GM23338 (cell line): ENCODE measurements around the gene NCAPD2. TPM values are rescaled to one million over a fixed set of nuclear protein-coding genes. Genes with fewer than 3 reads are reported as not detected.

Experiments
- ATAC-seq: fragments of 200-7000 bp; cut with Tn5 transposase; 3 replicates; pipeline ENCODE4 v1.9.1; 2020
- DNase-seq: peaks from one replicate; pipeline ENCODE4 v3.0.0-alpha.2; 2015; ENCODE audit warnings: low spot score
- H2AFZ ChIP-seq: fragments of 200-600 bp; sonication (generic); 2 replicates; pipeline ENCODE4 v1.8.0; 2016; ENCODE audit warnings: antibody characterized with exemption, mild to moderate bottlenecking, moderate library complexity
- H3F3A ChIP-seq: fragments of 200-600 bp; sonication (generic); replicated peaks from 2 replicates; pipeline ENCODE4 v1.8.0; 2017; ENCODE audit warnings: antibody characterized with exemption, mixed run types, low read depth
- H3K27ac ChIP-seq: fragments of 200-600 bp; sonication (generic); 2 replicates; pipeline ENCODE4 v1.6.1; 2016; ENCODE audit warnings: low read depth
- H3K27me3 ChIP-seq: fragments of 200-600 bp; sonication (generic); 2 replicates; pipeline ENCODE4 v1.8.0; 2016; ENCODE audit warnings: mild to moderate bottlenecking, mixed run types, moderate library complexity; ENCODE audit not compliant: insufficient read depth
- H3K36me3 ChIP-seq: fragments of 200-600 bp; sonication (generic); 2 replicates; pipeline ENCODE4 v1.8.0; 2016; ENCODE audit warnings: mild to moderate bottlenecking; ENCODE audit not compliant: insufficient read depth
- H3K4me1 ChIP-seq: fragments of 200-600 bp; sonication (generic); 2 replicates; pipeline ENCODE4 v1.8.0; 2016; ENCODE audit warnings: mild to moderate bottlenecking, moderate library complexity; ENCODE audit not compliant: insufficient read depth
- H3K4me2 ChIP-seq: fragments of 200-600 bp; sonication (generic); 2 replicates; pipeline ENCODE4 v1.7.1; 2017; ENCODE audit warnings: mixed run types
- H3K4me3 ChIP-seq: fragments of 200-600 bp; sonication (generic); 2 replicates; pipeline ENCODE4 v1.6.1; 2016; ENCODE audit warnings: mixed run types
- H3K79me2 ChIP-seq: fragments of 200-600 bp; sonication (generic); replicated peaks from 2 replicates; pipeline ENCODE4 v1.8.0; 2017; ENCODE audit warnings: mild to moderate bottlenecking; ENCODE audit not compliant: insufficient read depth
- H3K9me2 ChIP-seq: fragments of 200-600 bp; sonication (generic); 2 replicates; pipeline ENCODE4 v1.8.0; 2017; ENCODE audit not compliant: insufficient read depth
- H4K20me1 ChIP-seq: fragments of 200-600 bp; sonication (generic); replicated peaks from 2 replicates; pipeline ENCODE4 v1.8.0; 2017; ENCODE audit warnings: mild to moderate bottlenecking; ENCODE audit not compliant: insufficient read depth
- H3K27ac Mint-ChIP-seq: 2 replicates; pipeline ENCODE4 v1.8.0; 2020; ENCODE audit warnings: inconsistent platforms, mild to moderate bottlenecking, moderate library complexity, mixed read lengths
- H3K27me3 Mint-ChIP-seq: 3 replicates; pipeline ENCODE4 v1.8.0; 2022; ENCODE audit warnings: low read depth, mild to moderate bottlenecking, moderate library complexity, mixed read lengths, inconsistent platforms; ENCODE audit not compliant: insufficient read depth, poor library complexity
- H3K36me3 Mint-ChIP-seq: 3 replicates; pipeline ENCODE4 v1.8.0; 2021; ENCODE audit warnings: low read depth, mild to moderate bottlenecking, inconsistent platforms, moderate library complexity, mixed read lengths
- H3K4me1 Mint-ChIP-seq: 3 replicates; pipeline ENCODE4 v1.8.0; 2020; ENCODE audit warnings: mild to moderate bottlenecking, inconsistent platforms, mixed read lengths
- H3K4me3 Mint-ChIP-seq: 3 replicates; pipeline ENCODE4 v1.8.0; 2021; ENCODE audit warnings: moderate library complexity, mild to moderate bottlenecking, inconsistent platforms, mixed read lengths
- H3K9me3 Mint-ChIP-seq: 3 replicates; pipeline ENCODE4 v1.8.0; 2020; ENCODE audit warnings: moderate library complexity, mild to moderate bottlenecking, inconsistent platforms, mixed read lengths
- CREB1 ChIP-seq: fragments of 250-450 bp; sonication (Bioruptor Pico); IDR thresholded peaks from 2 replicates; pipeline ENCODE4 v1.5.0; 2020; ENCODE audit warnings: low read depth, mild to moderate bottlenecking, moderate library complexity
- EZH2 ChIP-seq: fragments of 200-600 bp; sonication (generic); IDR thresholded peaks from one replicate; pipeline ENCODE4 v1.8.0; 2017; ENCODE audit warnings: antibody characterized with exemption, mild to moderate bottlenecking, low read depth; ENCODE audit not compliant: unreplicated experiment
- EZH2phosphoT487 ChIP-seq: fragments of 200-600 bp; sonication (generic); IDR thresholded peaks from one replicate; pipeline ENCODE4 v1.8.1; 2018; ENCODE audit warnings: antibody characterized with exemption; ENCODE audit not compliant: unreplicated experiment
- JUNB ChIP-seq: IDR thresholded peaks from one replicate; pipeline ENCODE4 v1.6.1; 2016; ENCODE audit warnings: antibody characterized with exemption; ENCODE audit not compliant: unreplicated experiment
- NANOG ChIP-seq: IDR thresholded peaks from 2 replicates; pipeline ENCODE4 v1.6.1; 2016; ENCODE audit warnings: antibody characterized with exemption, borderline replicate concordance
- POLR2AphosphoS5 ChIP-seq: IDR thresholded peaks from 2 replicates; pipeline ENCODE4 v1.6.1; 2016; ENCODE audit warnings: antibody characterized with exemption, low read depth
- REST ChIP-seq: IDR thresholded peaks from one replicate; pipeline ENCODE4 v1.6.1; 2018; ENCODE audit warnings: antibody characterized with exemption; ENCODE audit not compliant: unreplicated experiment
- STAT1 ChIP-seq: IDR thresholded peaks from one replicate; pipeline ENCODE4 v1.6.1; 2016; ENCODE audit warnings: antibody characterized with exemption; ENCODE audit not compliant: unreplicated experiment
- ZNF114 ChIP-seq: fragments of 250-450 bp; sonication (Bioruptor Pico); IDR thresholded peaks from 2 replicates; pipeline ENCODE4 v1.5.0; 2020; ENCODE audit warnings: mild to moderate bottlenecking, moderate library complexity
- ZNF331 ChIP-seq: fragments of 250-450 bp; sonication (Bioruptor Pico); IDR thresholded peaks from 2 replicates; pipeline ENCODE4 v1.5.0; 2020; ENCODE audit warnings: low read depth, mild to moderate bottlenecking, moderate library complexity
- ZNF462 ChIP-seq: fragments of 250-450 bp; sonication (Bioruptor Pico); IDR thresholded peaks from 2 replicates; pipeline ENCODE4 v1.5.0; 2020; ENCODE audit warnings: mild to moderate bottlenecking, moderate library complexity
- polyA plus RNA-seq: library from polyadenylated mRNA; unstranded; fragments of >200 nt; fragmentation: Nextera tagmentation; extraction: Ambion mirVana; gene quantifications from 2 replicates; pipeline ENCODE4 v1.2.1, GENCODE V29; 2016
- total RNA-seq: library from RNA; depleted of rRNA; stranded (reverse); fragments of >200 nt; shearing (Covaris generic); gene quantifications from 2 replicates; pipeline ENCODE4 v1.2.3, GENCODE V29; 2014
- TF ChIP-seq, protein P1 (sequence below), 2 experiments: fragments of 200-600 bp in 1 of 2; sonication (generic) in 1 of 2; conservative IDR thresholded peaks; 2 replicates each; pipeline versions ENCODE4 v1.5.1 to v1.6.1; 2016 to 2017; ENCODE audit warnings: antibody characterized with exemption in 2 of 2, low read depth in 2 of 2, mild to moderate bottlenecking in 2 of 2, moderate library complexity in 1 of 2
- TF ChIP-seq, protein P2 (sequence below): IDR thresholded peaks from 2 replicates; pipeline ENCODE4 v1.6.1; 2016; ENCODE audit warnings: antibody characterized with exemption

Gene NCAPD2
- total and polyA plus RNA-seq, 2 experiments from 2014 or later: 34.2 to 217 TPM

DNA sequence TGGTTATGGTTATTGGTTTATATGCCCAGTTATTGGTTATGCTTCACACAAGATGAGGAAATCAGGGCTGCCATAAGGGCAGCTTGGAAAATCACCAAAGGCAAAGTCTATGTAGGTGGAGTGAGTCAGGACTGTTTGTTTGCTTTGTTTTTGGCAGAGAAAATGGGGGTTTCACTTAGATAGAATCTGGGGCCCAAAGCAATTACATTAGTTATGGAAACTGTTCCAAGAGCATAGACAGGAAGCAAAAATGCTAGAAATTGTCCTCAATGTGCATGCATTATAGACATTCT is 25.7 kb upstream of the NCAPD2 start:
- Histone ChIP-seq H3K9me2 (no peaks in the 10 kb centered on the region), H3K36me3 (peaks cover 12% of the 10 kb centered on the region), H3K4me1 (peaks cover 14% of the 10 kb centered on the region), H4K20me1 (peaks cover 8% of the 10 kb centered on the region), H3K4me2 (no peak overlapping the region), H3K27me3 (no peaks in the 10 kb centered on the region), H3K27ac (no peak overlapping the region), H3K79me2 (peaks cover 22% of the 10 kb centered on the region), H2AFZ (no peak overlapping the region), H3K4me3 (no peak overlapping the region), H3F3A (peaks cover 18% of the 10 kb centered on the region)
- ATAC-seq (no peak), DNase-seq (no peak)
- Mint-ChIP-seq H3K4me3 (no peak overlapping the region; the same call in 2 of the 3 replicates), H3K4me1 (peaks cover 16% of the 10 kb centered on the region), H3K27me3 (peaks cover 11% of the 10 kb centered on the region), H3K9me3 (no peaks in the 10 kb centered on the region), H3K27ac (no peak overlapping the region), H3K36me3 (peaks cover 35% of the 10 kb centered on the region)
- TF ChIP-seq ZNF331 (CRISPR knock-in tag) (no peak), REST (no peak), EZH2phosphoT487 (no peak), ZNF114 (CRISPR knock-in tag) (no peak), CREB1 (CRISPR knock-in tag) (no peak), EZH2 (no peak), ZNF462 (CRISPR knock-in tag) (no peak), POLR2AphosphoS5 (no peak), STAT1 (no peak), JUNB (no peak), NANOG (no peak)
- TF ChIP-seq, protein P1, sequence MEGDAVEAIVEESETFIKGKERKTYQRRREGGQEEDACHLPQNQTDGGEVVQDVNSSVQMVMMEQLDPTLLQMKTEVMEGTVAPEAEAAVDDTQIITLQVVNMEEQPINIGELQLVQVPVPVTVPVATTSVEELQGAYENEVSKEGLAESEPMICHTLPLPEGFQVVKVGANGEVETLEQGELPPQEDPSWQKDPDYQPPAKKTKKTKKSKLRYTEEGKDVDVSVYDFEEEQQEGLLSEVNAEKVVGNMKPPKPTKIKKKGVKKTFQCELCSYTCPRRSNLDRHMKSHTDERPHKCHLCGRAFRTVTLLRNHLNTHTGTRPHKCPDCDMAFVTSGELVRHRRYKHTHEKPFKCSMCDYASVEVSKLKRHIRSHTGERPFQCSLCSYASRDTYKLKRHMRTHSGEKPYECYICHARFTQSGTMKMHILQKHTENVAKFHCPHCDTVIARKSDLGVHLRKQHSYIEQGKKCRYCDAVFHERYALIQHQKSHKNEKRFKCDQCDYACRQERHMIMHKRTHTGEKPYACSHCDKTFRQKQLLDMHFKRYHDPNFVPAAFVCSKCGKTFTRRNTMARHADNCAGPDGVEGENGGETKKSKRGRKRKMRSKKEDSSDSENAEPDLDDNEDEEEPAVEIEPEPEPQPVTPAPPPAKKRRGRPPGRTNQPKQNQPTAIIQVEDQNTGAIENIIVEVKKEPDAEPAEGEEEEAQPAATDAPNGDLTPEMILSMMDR (conservative IDR thresholded peaks at IDR 0.05; ENCODE audit: low read depth in 2 of 2): no peak
- TF ChIP-seq, protein P2, sequence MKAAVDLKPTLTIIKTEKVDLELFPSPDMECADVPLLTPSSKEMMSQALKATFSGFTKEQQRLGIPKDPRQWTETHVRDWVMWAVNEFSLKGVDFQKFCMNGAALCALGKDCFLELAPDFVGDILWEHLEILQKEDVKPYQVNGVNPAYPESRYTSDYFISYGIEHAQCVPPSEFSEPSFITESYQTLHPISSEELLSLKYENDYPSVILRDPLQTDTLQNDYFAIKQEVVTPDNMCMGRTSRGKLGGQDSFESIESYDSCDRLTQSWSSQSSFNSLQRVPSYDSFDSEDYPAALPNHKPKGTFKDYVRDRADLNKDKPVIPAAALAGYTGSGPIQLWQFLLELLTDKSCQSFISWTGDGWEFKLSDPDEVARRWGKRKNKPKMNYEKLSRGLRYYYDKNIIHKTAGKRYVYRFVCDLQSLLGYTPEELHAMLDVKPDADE: no peak
